ENCODE data around the gene SOX13.

SOX13 gene

GRCh38 chr1:204132718-204133117 is 59.8 kb downstream of the SOX13 start:
- no peaks in the 10 kb centered on the region for H3K9me2 ChIP-seq (replicated peaks; ENCODE audit: control insufficient read depth, low read length)
- no peaks in the 10 kb centered on the region for H3K36me3 ChIP-seq (ENCODE audit: control insufficient read depth, low read length)
- TF ChIP-seq EZH2phosphoT487 (IDR thresholded peaks at IDR 0.05; ENCODE audit: borderline replicate concordance, low read length) (no peak), CTCF (IDR thresholded peaks at IDR 0.05; ENCODE audit: low read depth, low read length, poor library complexity, severe bottlenecking) (no peak)
- no peak overlapping the region for H3K4me2 ChIP-seq (ENCODE audit: low read length)
- H3K27me3 ChIP-seq (ENCODE audit: control insufficient read depth, low read length): peaks cover 16% of the 10 kb centered on the region; the same call in 1 of the 2 replicates
- no peaks in the 10 kb centered on the region for H3F3A ChIP-seq (ENCODE audit: control insufficient read depth, insufficient read depth)
- no peaks in the 10 kb centered on the region for H4K20me1 ChIP-seq (ENCODE audit: control insufficient read depth, insufficient read depth, low read depth, low read length)
- no peak overlapping the region for H3K27ac ChIP-seq (ENCODE audit: low read depth, low read length)
- H3K79me2 ChIP-seq (ENCODE audit: control insufficient read depth, low read length): no peaks in the 10 kb centered on the region
- no peaks in the 10 kb centered on the region for H3K9me3 ChIP-seq (ENCODE audit: control insufficient read depth, insufficient read depth, low read length)
- H3K4me3 ChIP-seq (ENCODE audit: low read length): no peak overlapping the region
- no peaks in the 10 kb centered on the region for H3K4me1 ChIP-seq (ENCODE audit: control insufficient read depth, low read length)

GRCh38 chr1:204134103-204134502 is 61.2 kb downstream of the SOX13 start:
- Histone ChIP-seq H3K4me1 (ENCODE audit: control insufficient read depth, low read length) (no peaks in the 10 kb centered on the region), H3K9me2 (replicated peaks; ENCODE audit: control insufficient read depth, low read length) (no peaks in the 10 kb centered on the region)
- TF ChIP-seq CTCF (IDR thresholded peaks at IDR 0.05; ENCODE audit: low read depth, low read length, poor library complexity, severe bottlenecking): no peak
- no peak for TF ChIP-seq EZH2phosphoT487 (IDR thresholded peaks at IDR 0.05; ENCODE audit: borderline replicate concordance, low read length)

GRCh38 chr1:204136814-204137213 is 63.9 kb downstream of the SOX13 start:
- Histone ChIP-seq H3K4me3 (ENCODE audit: low read length) (no peak overlapping the region), H3K79me2 (ENCODE audit: control insufficient read depth, low read length) (no peaks in the 10 kb centered on the region), H3K9me3 (ENCODE audit: control insufficient read depth, insufficient read depth, low read length) (no peaks in the 10 kb centered on the region), H3K9me2 (replicated peaks; ENCODE audit: control insufficient read depth, low read length) (no peaks in the 10 kb centered on the region), H3K36me3 (ENCODE audit: control insufficient read depth, low read length) (no peaks in the 10 kb centered on the region), H3K4me2 (ENCODE audit: low read length) (no peak overlapping the region), H3K27ac (ENCODE audit: low read depth, low read length) (no peak overlapping the region), H3F3A (ENCODE audit: control insufficient read depth, insufficient read depth) (no peaks in the 10 kb centered on the region), H3K4me1 (ENCODE audit: control insufficient read depth, low read length) (no peaks in the 10 kb centered on the region), H3K27me3 (ENCODE audit: control insufficient read depth, low read length) (peaks cover 23% of the 10 kb centered on the region; the same call in 1 of the 2 replicates), H4K20me1 (ENCODE audit: control insufficient read depth, insufficient read depth, low read depth, low read length) (no peaks in the 10 kb centered on the region)
- TF ChIP-seq EZH2phosphoT487 (IDR thresholded peaks at IDR 0.05; ENCODE audit: borderline replicate concordance, low read length): no peak
- no peak for TF ChIP-seq CTCF (IDR thresholded peaks at IDR 0.05; ENCODE audit: low read depth, low read length, poor library complexity, severe bottlenecking)

More at GRCh38 chr1:204134103-204134502, 61.2 kb downstream of the SOX13 start:
- Histone ChIP-seq H3K4me3 (ENCODE audit: low read length) (no peak overlapping the region), H3K4me2 (ENCODE audit: low read length) (no peak overlapping the region), H3K36me3 (ENCODE audit: control insufficient read depth, low read length) (no peaks in the 10 kb centered on the region), H3K9me3 (ENCODE audit: control insufficient read depth, insufficient read depth, low read length) (no peaks in the 10 kb centered on the region), H3F3A (ENCODE audit: control insufficient read depth, insufficient read depth) (no peaks in the 10 kb centered on the region), H3K27ac (ENCODE audit: low read depth, low read length) (no peak overlapping the region), H3K79me2 (ENCODE audit: control insufficient read depth, low read length) (no peaks in the 10 kb centered on the region), H3K27me3 (ENCODE audit: control insufficient read depth, low read length) (peaks cover 20% of the 10 kb centered on the region; the same call in 1 of the 2 replicates), H4K20me1 (ENCODE audit: control insufficient read depth, insufficient read depth, low read depth, low read length) (no peaks in the 10 kb centered on the region)

Measured in DOHH2 (cell line).